Measurements from ENCODE around the gene SUCO.

- TF ChIP-seq POLR2AphosphoS5 (IDR thresholded peaks at IDR 0.05) = no peak
- TF ChIP-seq CTCF (IDR thresholded peaks at IDR 0.05) = no peak
Measured at GRCh38 chr1:172654535-172654934, 121.6 kb downstream of the SUCO start.

Measured in esophagus muscularis mucosa (tissue), 3 donors.